Activated CD4-positive, alpha-beta memory T cell treated with anti-CD3 and anti-CD28 coated beads, Interleukin-2, amount 10 ng/mL, durations not matched to agents 7 days and 5 days (primary cell): ENCODE data around the gene PCLO. TPM values are rescaled to one million over a fixed set of nuclear protein-coding genes. Genes with fewer than 3 reads are reported as not detected.

Experiments used
- CTCF ChIA-PET: fragments of 350-600 bp; sonication (Branson Sonifier 250); formaldehyde crosslinking; loops from one replicate; lab custom pipeline; 2021; ENCODE audit warnings: antibody characterized with exemption, inconsistent platforms; lab: Charles Lee
- POLR2A ChIA-PET: fragments of 350-600 bp; sonication (Branson Sonifier 250); formaldehyde crosslinking; loops from one replicate; lab custom pipeline; 2021; ENCODE audit warnings: antibody characterized with exemption; lab: Charles Lee
- DNase-seq: peaks from one replicate; pipeline ENCODE4 v3.0.0-alpha.2; 2020
- H3K27ac Mint-ChIP-seq: one replicate; pipeline ENCODE4 v1.8.0; 2021; ENCODE audit warnings: mild to moderate bottlenecking, mixed read lengths
- H3K27me3 Mint-ChIP-seq: one replicate; pipeline ENCODE4 v1.8.0; 2021; ENCODE audit warnings: mixed read lengths
- H3K36me3 Mint-ChIP-seq: one replicate; pipeline ENCODE4 v1.8.0; 2021; ENCODE audit warnings: low read depth, mixed read lengths
- H3K4me1 Mint-ChIP-seq: one replicate; pipeline ENCODE4 v1.8.0; 2021; ENCODE audit warnings: mixed read lengths
- H3K4me3 Mint-ChIP-seq: one replicate; pipeline ENCODE4 v1.8.0; 2021; ENCODE audit warnings: mild to moderate bottlenecking, mixed read lengths
- H3K9me3 Mint-ChIP-seq: one replicate; pipeline ENCODE4 v1.8.0; 2021; ENCODE audit warnings: mixed read lengths
- total RNA-seq, 2 experiments: library from RNA; stranded (reverse); gene quantifications; one replicate each; pipeline ENCODE4 v1.2.3, GENCODE V29; 2021

Gene PCLO
- total RNA-seq, 2 experiments from 2014 or later: not detected

GRCh38 chr7:83011954-83012353 is 150.7 kb downstream of the PCLO start:
- Mint-ChIP-seq H3K4me1 (no peaks in the 10 kb centered on the region), H3K27ac (no peak overlapping the region), H3K4me3 (no peak overlapping the region), H3K36me3 (no peaks in the 10 kb centered on the region), H3K27me3 (no peaks in the 10 kb centered on the region), H3K9me3 (peaks cover 2% of the 10 kb centered on the region)
- ChIA-PET POLR2A (no interaction called here), CTCF (interaction anchor here (0.6 kb wide), 1 partner anchor 894 kb away, joined by 4 read pairs; no protein-coding TSS in a partner anchor)
- no peak for DNase-seq

- Mint-ChIP-seq H3K27ac (no peak overlapping the region), H3K9me3 (no peaks in the 10 kb centered on the region), H3K4me3 (no peak overlapping the region), H3K27me3 (no peaks in the 10 kb centered on the region), H3K36me3 (no peaks in the 10 kb centered on the region), H3K4me1 (no peaks in the 10 kb centered on the region)
- DNase-seq: no peak
- ChIA-PET POLR2A (no interaction called here), CTCF (no interaction called here)
Observed at GRCh38 chr7:83005410-83005809, 157.3 kb downstream of the PCLO start.

GRCh38 chr7:83001362-83002040 is 161.2 kb downstream of the PCLO start:
- H3K27ac Mint-ChIP-seq: no peak overlapping the region
- no peaks in the 10 kb centered on the region for H3K4me1 Mint-ChIP-seq
- H3K4me3 Mint-ChIP-seq: no peak overlapping the region
- H3K36me3 Mint-ChIP-seq: no peaks in the 10 kb centered on the region
- peaks cover under 1% of the 10 kb centered on the region for H3K9me3 Mint-ChIP-seq
- no peaks in the 10 kb centered on the region for H3K27me3 Mint-ChIP-seq
- CTCF ChIA-PET: no interaction called here
- POLR2A ChIA-PET: no interaction called here
- no peak for DNase-seq

GRCh38 chr7:82998436-82998835 is 164.2 kb downstream of the PCLO start:
- Mint-ChIP-seq H3K27ac (no peak overlapping the region), H3K36me3 (no peaks in the 10 kb centered on the region), H3K4me1 (no peaks in the 10 kb centered on the region), H3K9me3 (peaks cover 8% of the 10 kb centered on the region), H3K27me3 (no peaks in the 10 kb centered on the region), H3K4me3 (no peak overlapping the region)
- POLR2A ChIA-PET: no interaction called here
- no peak for DNase-seq
- CTCF ChIA-PET: no interaction called here

- Mint-ChIP-seq H3K4me3 (no peak overlapping the region), H3K27ac (no peak overlapping the region), H3K4me1 (no peaks in the 10 kb centered on the region), H3K9me3 (no peaks in the 10 kb centered on the region), H3K27me3 (no peaks in the 10 kb centered on the region), H3K36me3 (no peaks in the 10 kb centered on the region)
- CTCF ChIA-PET: no interaction called here
- POLR2A ChIA-PET: no interaction called here
- no peak for DNase-seq
Observed at GRCh38 chr7:82985144-82985802, 177.4 kb downstream of the PCLO start.

GRCh38 chr7:82980130-82980788 is 182.4 kb downstream of the PCLO start:
- Mint-ChIP-seq H3K4me3 (no peak overlapping the region), H3K36me3 (no peaks in the 10 kb centered on the region), H3K27ac (no peak overlapping the region), H3K9me3 (peaks cover 3% of the 10 kb centered on the region), H3K27me3 (no peaks in the 10 kb centered on the region), H3K4me1 (no peaks in the 10 kb centered on the region)
- CTCF ChIA-PET: no interaction called here
- POLR2A ChIA-PET: no interaction called here
- no peak for DNase-seq

- CTCF ChIA-PET: no interaction called here
- DNase-seq: no peak
Observed at GRCh38 chr7:82975811-82976468, 186.7 kb downstream of the PCLO start.

GRCh38 chr7:82972135-82972534 is 190.5 kb downstream of the PCLO start:
- H3K27ac Mint-ChIP-seq: no peak overlapping the region
- no peaks in the 10 kb centered on the region for H3K36me3 Mint-ChIP-seq
- ChIA-PET POLR2A (no interaction called here), CTCF (no interaction called here)
- no peaks in the 10 kb centered on the region for H3K4me1 Mint-ChIP-seq
- H3K4me3 Mint-ChIP-seq: no peak overlapping the region
- no peaks in the 10 kb centered on the region for H3K27me3 Mint-ChIP-seq
- DNase-seq: no peak
- peaks cover 5% of the 10 kb centered on the region for H3K9me3 Mint-ChIP-seq

More at GRCh38 chr7:82975811-82976468, 186.7 kb downstream of the PCLO start:
- Mint-ChIP-seq H3K27ac (no peak overlapping the region), H3K9me3 (peaks cover 4% of the 10 kb centered on the region), H3K27me3 (no peaks in the 10 kb centered on the region), H3K4me3 (no peak overlapping the region), H3K4me1 (no peaks in the 10 kb centered on the region), H3K36me3 (no peaks in the 10 kb centered on the region)
- POLR2A ChIA-PET: no interaction called here

- POLR2A ChIA-PET: no interaction called here
Observed at GRCh38 chr7:82965088-82966036, 197.3 kb downstream of the PCLO start.

GRCh38 chr7:82964150-82964882 is 198.4 kb downstream of the PCLO start:
- H3K27me3 Mint-ChIP-seq: no peaks in the 10 kb centered on the region
- no peak overlapping the region for H3K4me3 Mint-ChIP-seq
- no peak overlapping the region for H3K27ac Mint-ChIP-seq
- no peak for DNase-seq
- no peaks in the 10 kb centered on the region for H3K36me3 Mint-ChIP-seq
- CTCF ChIA-PET: no interaction called here
- POLR2A ChIA-PET: no interaction called here
- no peaks in the 10 kb centered on the region for H3K4me1 Mint-ChIP-seq
- no peaks in the 10 kb centered on the region for H3K9me3 Mint-ChIP-seq

More at GRCh38 chr7:82965088-82966036, 197.3 kb downstream of the PCLO start:
- H3K36me3 Mint-ChIP-seq: no peaks in the 10 kb centered on the region
- CTCF ChIA-PET: no interaction called here
- H3K27ac Mint-ChIP-seq: no peak overlapping the region
- DNase-seq: no peak
- no peaks in the 10 kb centered on the region for H3K4me1 Mint-ChIP-seq
- no peak overlapping the region for H3K4me3 Mint-ChIP-seq
- H3K9me3 Mint-ChIP-seq: peaks cover 2% of the 10 kb centered on the region
- no peaks in the 10 kb centered on the region for H3K27me3 Mint-ChIP-seq

GRCh38 chr7:82961240-82961639 is 201.4 kb downstream of the PCLO start:
- Mint-ChIP-seq H3K4me1 (no peaks in the 10 kb centered on the region), H3K9me3 (peaks cover 4% of the 10 kb centered on the region), H3K27me3 (no peaks in the 10 kb centered on the region), H3K4me3 (no peak overlapping the region), H3K36me3 (no peaks in the 10 kb centered on the region), H3K27ac (no peak overlapping the region)
- ChIA-PET POLR2A (no interaction called here), CTCF (no interaction called here)
- no peak for DNase-seq

- POLR2A ChIA-PET: no interaction called here
- H3K27me3 Mint-ChIP-seq: no peaks in the 10 kb centered on the region
- H3K4me1 Mint-ChIP-seq: no peaks in the 10 kb centered on the region
- no peak overlapping the region for H3K27ac Mint-ChIP-seq
- CTCF ChIA-PET: no interaction called here
- H3K9me3 Mint-ChIP-seq: peaks cover 4% of the 10 kb centered on the region
- H3K36me3 Mint-ChIP-seq: no peaks in the 10 kb centered on the region
- DNase-seq: no peak
- H3K4me3 Mint-ChIP-seq: no peak overlapping the region
Observed at GRCh38 chr7:82959528-82959927, 203.2 kb downstream of the PCLO start.
